Transverse colon (tissue), 4 donors: ENCODE results near the gene SLU7.

Experiments
- POLR2A ChIP-seq: fragments of 450-650 bp; IDR thresholded peaks from one replicate; pipeline ENCODE4 v1.6.1; 2016; ENCODE audit warnings: antibody characterized with exemption, mild to moderate bottlenecking, moderate library complexity
- POLR2AphosphoS5 ChIP-seq, 3 donors: sonication (generic); formaldehyde crosslinking; IDR thresholded peaks; one replicate each; pipeline ENCODE4 v1.6.1; 2016; ENCODE audit warnings: antibody characterized with exemption in 3 of 3
- TF ChIP-seq, protein P1 (sequence below), 5 experiments: fragments of 200-600 bp in 3 of 5; fragments of 450-650 bp in 2 of 5; sonication (generic) in 3 of 5; IDR thresholded peaks; 1 replicate in 2 of 5; 2 replicates in 3 of 5; pipeline ENCODE4 v1.5.1; 2016 to 2017; ENCODE audit warnings: antibody characterized with exemption in 5 of 5, inconsistent platforms in 3 of 5, mild to moderate bottlenecking in 2 of 5, moderate library complexity in 1 of 5

- TF ChIP-seq, protein P1, sequence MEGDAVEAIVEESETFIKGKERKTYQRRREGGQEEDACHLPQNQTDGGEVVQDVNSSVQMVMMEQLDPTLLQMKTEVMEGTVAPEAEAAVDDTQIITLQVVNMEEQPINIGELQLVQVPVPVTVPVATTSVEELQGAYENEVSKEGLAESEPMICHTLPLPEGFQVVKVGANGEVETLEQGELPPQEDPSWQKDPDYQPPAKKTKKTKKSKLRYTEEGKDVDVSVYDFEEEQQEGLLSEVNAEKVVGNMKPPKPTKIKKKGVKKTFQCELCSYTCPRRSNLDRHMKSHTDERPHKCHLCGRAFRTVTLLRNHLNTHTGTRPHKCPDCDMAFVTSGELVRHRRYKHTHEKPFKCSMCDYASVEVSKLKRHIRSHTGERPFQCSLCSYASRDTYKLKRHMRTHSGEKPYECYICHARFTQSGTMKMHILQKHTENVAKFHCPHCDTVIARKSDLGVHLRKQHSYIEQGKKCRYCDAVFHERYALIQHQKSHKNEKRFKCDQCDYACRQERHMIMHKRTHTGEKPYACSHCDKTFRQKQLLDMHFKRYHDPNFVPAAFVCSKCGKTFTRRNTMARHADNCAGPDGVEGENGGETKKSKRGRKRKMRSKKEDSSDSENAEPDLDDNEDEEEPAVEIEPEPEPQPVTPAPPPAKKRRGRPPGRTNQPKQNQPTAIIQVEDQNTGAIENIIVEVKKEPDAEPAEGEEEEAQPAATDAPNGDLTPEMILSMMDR (IDR thresholded peaks at IDR 0.05), result peak; percentile 53 to 67 (median 60)
- TF ChIP-seq POLR2AphosphoS5 (IDR thresholded peaks at IDR 0.05), result no peak
- no peak for TF ChIP-seq POLR2A
Observed at GRCh38 chr5:160438316-160439204, 19.7 kb upstream of the SLU7 start.
